GM20000 (cell line): Measurements from ENCODE around the gene ITGA8.
"Not testable (repeated sequence)": the region's sequence is repeated elsewhere in the genome, so short reads cannot be mapped to it uniquely, and the experiment has no call there.

Experiments
- DNase-seq: peaks from one replicate; pipeline ENCODE4 v3.0.0; 2012; ENCODE audit warnings: low spot score
- TF ChIP-seq, protein P1 (sequence below): IDR thresholded peaks from 2 replicates; pipeline ENCODE4 v1.5.1; 2012; ENCODE audit warnings: mild to moderate bottlenecking, control low read depth; ENCODE audit errors: extremely low read depth, missing control alignments

Gene ITGA8

DNA sequence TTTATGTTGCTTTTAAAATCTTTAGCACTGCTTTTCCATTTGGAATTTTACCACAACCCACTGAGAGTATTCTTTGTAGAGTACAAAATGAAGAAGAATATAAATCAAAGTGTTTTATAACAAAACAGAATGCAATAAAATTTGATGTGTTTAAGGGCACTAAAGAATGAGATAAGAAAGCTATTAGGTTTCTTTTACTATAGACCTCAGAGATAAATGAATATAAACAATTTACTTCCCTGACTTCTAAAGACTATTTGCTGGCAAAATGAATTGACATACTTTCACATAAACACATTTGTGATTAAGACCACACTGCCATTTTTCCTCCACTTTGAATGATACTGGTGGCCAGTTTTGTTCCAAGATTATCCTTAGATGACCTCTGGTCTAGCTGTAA is 124.5 kb downstream of the ITGA8 start:
- no peak for DNase-seq
- TF ChIP-seq, protein P1, sequence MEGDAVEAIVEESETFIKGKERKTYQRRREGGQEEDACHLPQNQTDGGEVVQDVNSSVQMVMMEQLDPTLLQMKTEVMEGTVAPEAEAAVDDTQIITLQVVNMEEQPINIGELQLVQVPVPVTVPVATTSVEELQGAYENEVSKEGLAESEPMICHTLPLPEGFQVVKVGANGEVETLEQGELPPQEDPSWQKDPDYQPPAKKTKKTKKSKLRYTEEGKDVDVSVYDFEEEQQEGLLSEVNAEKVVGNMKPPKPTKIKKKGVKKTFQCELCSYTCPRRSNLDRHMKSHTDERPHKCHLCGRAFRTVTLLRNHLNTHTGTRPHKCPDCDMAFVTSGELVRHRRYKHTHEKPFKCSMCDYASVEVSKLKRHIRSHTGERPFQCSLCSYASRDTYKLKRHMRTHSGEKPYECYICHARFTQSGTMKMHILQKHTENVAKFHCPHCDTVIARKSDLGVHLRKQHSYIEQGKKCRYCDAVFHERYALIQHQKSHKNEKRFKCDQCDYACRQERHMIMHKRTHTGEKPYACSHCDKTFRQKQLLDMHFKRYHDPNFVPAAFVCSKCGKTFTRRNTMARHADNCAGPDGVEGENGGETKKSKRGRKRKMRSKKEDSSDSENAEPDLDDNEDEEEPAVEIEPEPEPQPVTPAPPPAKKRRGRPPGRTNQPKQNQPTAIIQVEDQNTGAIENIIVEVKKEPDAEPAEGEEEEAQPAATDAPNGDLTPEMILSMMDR = no peak

DNA sequence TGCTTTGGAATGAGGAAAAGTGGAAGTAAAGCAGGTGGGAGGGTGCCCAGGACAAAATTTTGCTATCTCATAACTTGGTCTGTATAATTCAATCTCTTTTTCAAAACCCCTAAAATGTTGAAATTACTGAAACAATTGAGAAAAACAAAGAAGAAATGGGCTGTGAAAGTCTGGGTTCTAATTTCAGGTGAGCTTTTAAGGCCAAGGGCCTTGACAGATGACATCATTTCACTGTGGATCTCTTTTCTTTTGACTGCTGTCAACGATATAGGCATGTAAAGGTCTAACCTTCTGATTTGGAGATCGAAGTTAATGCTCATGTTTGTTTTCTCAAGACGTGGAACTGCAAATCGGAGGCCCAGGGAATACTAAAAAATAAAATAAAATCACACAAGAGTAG is 127.8 kb downstream of the ITGA8 start:
- TF ChIP-seq, protein P1 = no peak
- DNase-seq = no peak

DNA sequence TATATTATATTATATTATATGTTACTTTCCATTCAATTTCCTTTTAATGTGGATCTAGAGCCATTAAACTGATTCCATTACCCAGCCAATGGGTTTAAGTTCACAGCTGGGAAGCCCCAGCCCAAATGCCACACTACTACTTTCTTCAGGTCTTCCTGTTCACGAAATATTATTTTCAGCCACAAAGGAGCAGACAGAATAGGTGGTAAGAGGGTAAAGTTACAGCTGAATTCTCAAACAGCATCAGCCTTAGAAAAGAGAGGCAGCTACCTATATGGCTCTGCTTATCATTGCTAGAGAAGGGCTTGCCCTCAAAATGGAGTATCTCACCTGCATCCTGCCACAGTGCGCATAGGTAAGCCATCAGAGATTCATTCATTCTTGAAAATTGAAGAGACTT is 128.3 kb downstream of the ITGA8 start:
- TF ChIP-seq, protein P1 = no peak
- no peak for DNase-seq

DNA sequence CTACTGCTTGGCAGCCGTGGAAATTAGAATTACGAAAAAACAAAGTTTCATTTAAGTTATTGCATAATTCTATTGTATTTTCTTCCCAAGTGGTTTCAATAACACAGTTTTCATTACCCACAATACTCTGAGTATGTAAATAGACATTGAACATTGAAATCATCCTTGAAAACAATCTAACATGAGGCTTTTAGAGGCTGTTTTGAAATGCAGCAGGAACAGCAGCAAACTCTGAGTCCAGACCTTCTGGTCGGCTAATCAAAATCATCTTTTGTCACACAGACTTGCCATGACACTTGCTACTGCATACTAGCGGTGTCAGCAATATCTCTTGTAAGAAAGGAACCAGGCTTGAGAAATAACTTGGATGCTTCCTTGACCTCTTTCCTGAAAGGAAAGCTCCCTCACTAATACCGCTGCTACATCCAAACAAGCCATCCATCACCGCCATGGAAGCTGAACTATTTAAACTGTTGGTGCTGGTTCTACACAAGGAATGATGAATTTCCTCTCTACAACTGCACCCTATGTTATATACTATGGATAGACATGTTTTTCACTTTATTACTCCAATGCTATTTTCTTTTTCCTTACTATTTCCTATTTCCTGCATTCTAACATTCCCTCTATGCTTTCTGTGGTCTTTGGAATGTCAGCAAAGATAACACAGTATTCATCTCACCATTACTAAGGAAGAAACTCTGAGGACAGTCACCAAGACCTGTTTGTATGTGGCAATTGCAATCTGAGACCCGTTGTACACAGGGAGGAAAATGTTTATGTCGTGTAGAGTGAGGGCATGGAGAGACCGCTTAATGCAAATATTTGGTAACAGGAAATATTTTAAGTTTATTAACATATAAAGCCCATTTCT is 130.8 kb downstream of the ITGA8 start:
- TF ChIP-seq, protein P1 = no peak
- no peak for DNase-seq

DNA sequence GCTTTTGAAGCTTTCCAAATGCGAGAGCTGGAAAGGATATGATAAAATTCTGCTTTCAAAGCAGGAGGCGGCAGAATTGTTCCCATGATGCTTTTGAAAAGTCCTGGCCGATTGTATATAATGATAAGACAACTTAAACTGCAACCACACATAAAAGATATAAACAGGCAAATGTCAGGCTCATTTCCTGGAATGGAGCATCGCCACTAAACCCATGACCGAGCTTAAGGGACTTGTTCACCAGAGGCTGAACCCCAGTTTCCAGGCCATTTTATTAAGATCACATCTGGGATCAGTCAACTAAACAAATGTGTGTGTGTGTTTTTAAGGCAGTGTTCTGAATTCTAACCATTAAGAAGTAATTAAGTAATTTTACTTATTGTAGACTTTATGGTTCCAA is 131.6 kb downstream of the ITGA8 start:
- TF ChIP-seq, protein P1 = no peak
- no peak for DNase-seq

DNA sequence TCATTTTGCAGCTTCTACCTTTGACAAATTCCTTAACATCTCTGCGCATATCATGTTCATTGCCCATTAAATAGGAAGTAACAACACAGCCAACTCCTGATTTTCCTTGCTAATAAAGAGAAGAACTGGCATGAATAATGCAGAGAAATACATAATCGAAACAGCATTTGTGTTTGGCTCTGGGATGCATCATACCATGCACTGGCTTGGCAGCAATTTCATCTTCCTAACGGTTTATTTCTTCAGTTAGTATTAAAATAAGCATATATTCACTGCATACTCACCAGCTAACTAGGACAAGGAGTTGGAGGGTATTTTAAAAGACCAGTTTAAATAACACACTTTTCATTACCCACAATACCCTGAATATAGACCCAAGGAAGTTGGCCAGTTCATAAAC is 132.5 kb downstream of the ITGA8 start:
- no peak for DNase-seq
- TF ChIP-seq, protein P1 = no peak

DNA sequence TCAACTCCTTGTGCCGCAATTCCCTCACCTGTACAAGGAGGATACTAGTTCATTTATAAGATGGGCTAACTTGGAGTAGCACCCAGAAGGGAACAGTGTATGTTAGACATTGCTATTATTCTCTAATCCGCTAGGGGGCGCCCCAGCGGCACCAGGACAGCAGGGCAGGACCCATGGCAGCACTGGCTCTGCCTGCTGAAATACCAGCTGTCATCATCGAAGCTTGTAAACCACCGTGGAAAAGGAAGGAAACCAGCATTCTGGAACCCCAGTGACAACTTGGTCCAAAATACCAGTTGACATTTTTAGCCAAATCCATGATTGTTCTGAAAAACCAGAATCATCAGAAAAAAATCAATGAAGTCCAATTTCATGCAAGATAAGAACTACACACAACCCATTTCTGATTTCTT is 134.4 kb downstream of the ITGA8 start:
- DNase-seq = peak; percentile 53

DNA sequence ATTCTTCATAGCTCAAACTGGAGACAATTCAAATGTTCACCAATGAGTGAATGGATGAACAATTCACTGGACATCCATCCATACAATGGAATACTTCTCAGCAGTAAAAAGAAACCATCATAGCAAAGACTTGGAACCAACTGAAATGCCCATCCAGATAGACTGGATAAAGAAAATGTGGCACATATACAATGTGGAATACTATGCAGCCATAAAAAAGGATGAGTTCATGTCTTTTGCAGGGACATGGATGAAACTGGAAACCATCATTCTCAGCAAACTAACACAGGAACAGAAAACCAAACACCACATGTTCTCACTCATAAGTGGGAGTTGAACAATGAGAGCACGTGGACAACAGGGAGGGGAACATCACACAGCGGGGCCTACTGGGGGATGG is 136.8 kb downstream of the ITGA8 start:
- DNase-seq = not testable (repeated sequence)

More for the DNA sequence above, 134.4 kb downstream of the ITGA8 start:
- TF ChIP-seq, protein P1 = peak; percentile 40
